ENCODE measurements around the gene UBAC1.

GRCh38 chr9:135974220-135974573, 13.0 kb upstream of the UBAC1 start:
- no peak for TF ChIP-seq POLR2AphosphoS5 (IDR thresholded peaks at IDR 0.05; ENCODE audit: insufficient read depth in 1 of 2, low read depth in 1 of 2)
- no peak for TF ChIP-seq CTCF (IDR thresholded peaks at IDR 0.05)
- TF ChIP-seq POLR2A (IDR thresholded peaks at IDR 0.05) = no peak

All from vagina (tissue), 2 donors.